Measurements from ENCODE around the gene G0S2.
"Not testable (repeated sequence)": the region's sequence is repeated elsewhere in the genome, so short reads cannot be mapped to it uniquely, and the experiment has no call there.

Gene G0S2

DNA sequence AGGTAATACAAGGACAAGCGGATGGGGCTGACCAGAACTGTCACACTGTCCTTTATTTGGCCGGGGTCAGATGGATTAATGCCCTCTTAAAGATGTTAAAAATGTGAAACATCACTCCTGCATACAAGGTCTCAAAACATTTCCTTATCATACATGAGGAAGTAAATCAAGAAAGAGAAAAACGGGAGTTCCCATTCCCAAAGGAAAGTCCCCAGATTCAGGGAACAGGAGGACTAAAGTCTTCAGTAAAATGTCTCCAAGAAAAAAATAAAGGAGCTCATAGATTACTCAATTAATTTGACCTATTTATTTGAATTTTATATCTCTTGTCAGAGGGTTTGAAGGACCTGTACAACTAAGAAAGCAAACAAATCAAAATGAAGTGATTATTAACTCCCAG lies 16.0 kb downstream of the G0S2 start:
- H3K4me1 Mint-ChIP-seq, result peaks cover 17% of the 10 kb centered on the region
- no peaks in the 10 kb centered on the region for H3K9me3 Mint-ChIP-seq
- H3K36me3 Mint-ChIP-seq, result no peaks in the 10 kb centered on the region
- DNase-seq (ENCODE audit: low spot score in 2 of 2) (no peak), ATAC-seq (no peak)
- H3K27ac Mint-ChIP-seq, result no peak overlapping the region
- H3K4me3 Mint-ChIP-seq, result no peak overlapping the region

DNA sequence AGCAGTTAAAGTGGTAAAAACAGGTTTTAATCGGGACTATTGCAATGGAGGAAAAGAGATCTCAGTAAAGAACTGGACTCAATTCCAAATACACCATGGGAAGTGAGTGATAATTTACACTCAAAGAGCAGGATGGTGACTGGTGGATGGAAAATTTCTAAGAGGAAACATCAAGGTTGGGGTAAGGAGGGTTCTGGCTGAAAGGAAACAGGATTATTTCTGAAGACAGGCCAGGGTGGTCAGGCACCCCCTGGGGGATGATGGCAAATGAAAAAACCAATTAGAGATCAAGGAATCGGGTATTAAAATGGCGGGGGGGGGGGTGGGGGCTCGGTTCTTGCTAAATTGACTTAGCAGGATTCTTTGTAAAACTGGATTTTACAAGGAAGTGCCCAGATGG lies 17.1 kb downstream of the G0S2 start:
- peaks cover 22% of the 10 kb centered on the region for H3K4me1 Mint-ChIP-seq
- no peaks in the 10 kb centered on the region for H3K9me3 Mint-ChIP-seq
- H3K36me3 Mint-ChIP-seq, result no peaks in the 10 kb centered on the region
- DNase-seq (ENCODE audit: low spot score in 2 of 2), result peak in 1 of 2 donors; percentile 34
- no peak overlapping the region for H3K4me3 Mint-ChIP-seq
- no peak for ATAC-seq
- peak overlapping the region; percentile 69 for H3K27ac Mint-ChIP-seq

DNA sequence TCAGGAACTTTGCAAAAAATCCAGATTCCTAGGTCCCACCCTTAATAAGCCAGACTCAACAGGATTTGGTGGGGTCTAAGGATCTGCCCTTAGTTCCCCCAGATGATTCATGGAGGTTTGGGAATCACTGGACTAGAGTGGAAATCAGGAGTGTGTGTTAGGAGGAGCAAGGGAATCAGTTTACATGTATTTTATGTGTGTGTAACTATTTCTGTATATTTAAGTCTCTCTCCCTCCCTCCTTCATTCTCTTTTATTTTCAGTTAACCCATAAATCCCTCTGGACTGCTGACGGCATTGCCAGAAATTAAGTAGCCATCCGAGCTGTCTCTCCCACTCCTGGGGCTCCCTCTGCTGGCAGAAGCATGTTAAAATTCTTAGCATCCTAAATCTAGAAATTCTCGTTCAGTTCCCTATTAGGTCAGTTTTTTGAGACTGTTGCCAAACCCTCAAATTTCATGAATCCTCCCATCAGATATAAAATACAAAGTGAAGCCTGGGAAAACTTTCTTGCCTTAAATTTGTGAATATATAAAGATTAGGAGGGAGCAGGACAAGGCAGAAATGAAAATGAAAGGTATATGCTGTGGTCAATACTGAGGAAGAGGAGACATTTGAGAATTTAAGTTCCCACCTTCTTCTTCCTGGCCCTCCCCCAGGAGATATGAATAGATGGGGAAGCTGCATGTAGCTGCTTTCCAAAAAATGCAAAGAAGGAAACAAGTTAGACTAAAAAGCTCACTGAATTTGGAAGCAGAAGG lies 17.7 kb downstream of the G0S2 start:
- ATAC-seq (peak; percentile 79), DNase-seq (ENCODE audit: low spot score in 2 of 2) (peak; percentile 63 to 84)
- Mint-ChIP-seq H3K4me3 (no peak overlapping the region), H3K9me3 (no peaks in the 10 kb centered on the region), H3K36me3 (no peaks in the 10 kb centered on the region), H3K4me1 (peaks cover 24% of the 10 kb centered on the region), H3K27ac (peak overlapping the region; percentile 69)

DNA sequence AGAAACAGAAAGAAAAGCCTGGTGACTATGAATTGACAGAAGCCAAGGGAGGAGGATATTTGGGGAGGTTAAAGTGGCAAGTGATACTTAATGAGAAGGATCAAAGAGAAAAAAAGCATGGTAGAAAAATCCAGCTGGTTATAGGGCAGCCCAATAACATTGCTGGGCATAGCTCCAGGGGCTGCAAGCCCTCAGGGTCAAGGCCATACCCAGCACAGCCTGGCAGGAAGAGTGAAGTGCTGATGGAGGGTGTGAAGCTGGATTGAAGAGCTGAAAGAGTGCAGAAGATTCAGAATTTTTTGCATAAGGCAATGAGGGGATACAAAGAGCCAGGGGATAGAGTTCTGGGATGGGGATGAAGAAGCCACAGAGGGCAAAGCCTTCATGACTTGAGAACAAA lies 21.5 kb downstream of the G0S2 start:
- Mint-ChIP-seq H3K9me3 (no peaks in the 10 kb centered on the region), H3K4me3 (no peak overlapping the region), H3K27ac (no peak overlapping the region), H3K4me1 (peaks cover 24% of the 10 kb centered on the region), H3K36me3 (no peaks in the 10 kb centered on the region)
- no peak for ATAC-seq
- DNase-seq (ENCODE audit: low spot score in 2 of 2), result peak in 1 of 2 donors; percentile 23

DNA sequence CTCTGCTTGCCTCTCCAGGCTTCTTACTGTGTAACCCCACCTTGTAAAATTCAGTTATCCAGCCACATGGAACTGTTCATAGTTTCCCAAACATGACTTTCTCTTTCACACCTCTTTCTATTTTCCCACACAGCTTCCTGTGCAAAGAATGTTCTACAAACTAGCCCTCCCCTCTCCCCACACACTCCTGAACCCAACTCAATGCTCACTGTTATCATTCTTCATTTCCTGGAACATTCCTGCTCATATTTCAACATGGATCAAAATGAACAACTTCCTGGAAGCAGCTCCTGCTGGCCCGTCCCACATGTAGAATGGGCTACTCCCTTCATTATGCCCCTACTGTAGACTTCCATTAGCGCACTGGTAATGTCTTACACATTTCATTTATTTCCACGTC lies 21.9 kb downstream of the G0S2 start:
- DNase-seq (ENCODE audit: low spot score in 2 of 2) (peak in 1 of 2 donors; percentile 17), ATAC-seq (no peak)
- Mint-ChIP-seq H3K9me3 (no peaks in the 10 kb centered on the region), H3K27ac (no peak overlapping the region), H3K36me3 (no peaks in the 10 kb centered on the region), H3K4me1 (peaks cover 22% of the 10 kb centered on the region), H3K4me3 (no peak overlapping the region)

DNA sequence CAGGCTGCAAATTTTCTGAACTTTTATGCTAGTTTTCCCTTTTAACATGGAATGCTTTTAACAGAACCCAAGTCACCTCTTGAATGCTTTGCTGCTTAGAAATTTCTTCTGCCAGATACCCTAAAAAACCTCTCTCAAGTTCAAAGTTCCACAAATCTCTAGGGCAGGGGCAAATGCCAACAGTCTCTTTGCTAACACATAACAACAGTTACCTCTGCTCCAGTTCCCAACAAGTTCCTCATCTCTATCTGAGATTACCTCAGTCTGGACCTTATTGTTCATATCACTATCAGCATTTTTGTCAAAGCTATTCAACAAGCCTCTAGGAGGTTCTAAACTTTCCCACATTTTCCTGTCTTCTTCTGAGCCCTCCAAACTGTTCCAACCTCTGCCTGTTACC lies 25.5 kb downstream of the G0S2 start:
- not testable (repeated sequence) for H3K9me3 Mint-ChIP-seq; H3K36me3 Mint-ChIP-seq; H3K27ac Mint-ChIP-seq; ATAC-seq; DNase-seq (ENCODE audit: low spot score in 2 of 2); H3K4me3 Mint-ChIP-seq
- peaks cover 23% of the 10 kb centered on the region for H3K4me1 Mint-ChIP-seq

DNA sequence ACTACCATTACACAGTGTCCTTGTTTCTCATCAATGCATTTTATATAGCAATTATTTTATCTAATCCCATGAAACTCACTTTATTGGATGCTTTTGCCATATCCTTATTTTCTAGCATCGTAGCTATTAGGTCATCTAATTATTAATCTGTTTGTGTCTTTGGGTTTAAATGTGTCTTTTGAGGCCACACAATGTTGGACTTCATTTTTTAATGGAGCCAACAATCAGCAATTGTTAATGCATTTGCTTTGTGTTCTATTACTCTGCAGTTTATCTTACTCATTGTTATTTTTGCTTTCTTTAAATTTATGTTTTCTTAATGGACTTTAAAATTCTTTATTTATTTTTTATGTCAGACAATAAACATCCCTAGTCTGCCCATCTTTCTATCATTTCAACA lies 27.6 kb downstream of the G0S2 start:
- Mint-ChIP-seq H3K4me3 (no peak overlapping the region), H3K27ac (no peak overlapping the region), H3K9me3 (no peaks in the 10 kb centered on the region), H3K4me1 (peaks cover 10% of the 10 kb centered on the region), H3K36me3 (no peaks in the 10 kb centered on the region)
- DNase-seq (ENCODE audit: low spot score in 2 of 2) (no peak), ATAC-seq (no peak)

DNA sequence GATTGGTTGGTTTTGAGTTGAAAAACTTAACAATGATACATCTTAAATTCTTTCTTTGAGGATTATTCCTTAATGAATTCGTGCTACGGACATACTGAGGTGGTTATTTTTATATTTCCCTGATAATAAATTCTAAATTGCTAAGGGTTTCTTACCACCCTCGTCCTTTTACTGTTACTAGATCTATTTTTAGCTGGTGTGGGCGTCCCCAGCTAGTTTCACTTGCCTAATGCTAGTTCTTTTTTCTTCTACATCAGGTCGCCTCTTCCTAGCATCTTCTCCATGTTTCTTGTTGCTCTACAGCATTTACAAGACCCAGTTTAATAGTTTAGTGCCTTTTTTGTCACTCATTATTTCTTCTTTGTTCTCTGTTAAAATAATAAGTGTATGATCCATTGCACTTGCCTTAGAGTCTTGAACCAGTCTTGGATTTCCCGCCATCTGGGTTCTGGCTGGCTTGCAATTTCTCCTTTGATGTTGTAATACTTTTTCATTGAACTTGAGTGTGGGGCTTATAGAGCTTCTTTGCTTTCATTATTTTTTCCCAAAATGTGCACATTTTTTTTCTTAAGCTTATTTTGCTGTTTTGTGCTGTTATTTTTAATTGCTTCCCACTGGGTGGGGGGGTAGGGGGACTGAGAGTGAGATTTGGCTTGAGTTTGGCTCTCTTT lies 28.8 kb downstream of the G0S2 start:
- Mint-ChIP-seq H3K4me1 (peaks cover 10% of the 10 kb centered on the region), H3K27ac (peak overlapping the region; percentile 30), H3K9me3 (no peaks in the 10 kb centered on the region), H3K36me3 (no peaks in the 10 kb centered on the region), H3K4me3 (peak overlapping the region; percentile 29)
- DNase-seq (ENCODE audit: low spot score in 2 of 2) (no peak), ATAC-seq (no peak)

DNA sequence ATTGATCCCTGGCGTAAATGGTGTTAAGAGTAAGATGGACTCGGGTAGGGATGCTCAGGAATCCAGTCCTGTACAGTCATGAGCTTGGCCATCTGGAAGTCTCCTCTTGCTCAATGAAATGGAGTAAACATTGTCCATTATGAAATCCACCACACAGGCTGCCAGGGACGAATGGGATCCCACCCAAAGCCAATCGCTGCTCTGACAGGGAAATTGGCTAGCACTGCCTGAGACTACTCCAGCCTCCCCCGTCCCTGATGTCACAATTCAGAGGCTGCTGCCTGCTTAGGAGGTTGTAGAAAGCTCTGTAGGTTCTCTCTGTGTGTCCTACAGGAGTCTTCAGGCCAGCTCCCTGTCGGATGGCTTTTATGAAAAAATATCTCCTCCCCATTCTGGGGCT lies 29.4 kb downstream of the G0S2 start, which contains the start of gene HSD11B1:
Gene HSD11B1 (plus strand): TSS at position 263 of the 400 bp plus-strand sequence. CDS start 97 bp downstream, at position 360.
- peak within 1 kb of the TSS; percentile 29 for H3K4me3 Mint-ChIP-seq
- no peaks in the 10 kb centered on the region for H3K36me3 Mint-ChIP-seq
- H3K27ac Mint-ChIP-seq, result peak within 1 kb of the TSS; percentile 30
- no peak for DNase-seq (ENCODE audit: low spot score in 2 of 2)
- H3K4me1 Mint-ChIP-seq, result peaks cover 11% of the 10 kb centered on the region
- no peak for ATAC-seq
- H3K9me3 Mint-ChIP-seq, result no peaks in the 10 kb centered on the region

DNA sequence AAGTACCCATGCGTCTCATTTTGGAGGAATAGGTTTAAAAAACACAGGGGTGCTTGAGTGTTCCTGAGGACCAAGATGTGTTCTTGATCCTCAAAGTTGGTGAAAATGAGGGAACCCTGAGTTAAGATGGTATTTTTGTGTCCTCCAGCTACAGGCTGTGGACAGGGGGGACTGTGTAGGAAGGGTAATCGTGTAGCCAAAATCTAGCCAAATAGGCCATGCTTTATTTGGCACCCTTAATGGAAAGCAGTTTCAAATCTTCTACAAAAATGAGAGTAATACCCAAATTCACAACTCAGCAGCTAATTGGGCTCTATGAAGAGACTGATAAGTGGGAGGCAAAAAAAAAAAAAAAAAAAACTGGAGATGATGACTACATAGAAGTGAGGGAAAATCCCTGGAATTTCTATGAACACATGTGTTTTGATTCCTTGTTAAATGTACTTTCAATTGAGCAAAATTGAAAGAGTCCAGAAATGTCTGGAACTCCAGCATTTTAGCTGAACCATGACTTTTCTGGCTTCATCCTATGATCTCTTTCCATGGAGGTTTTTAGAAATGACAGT lies 29.9 kb downstream of the G0S2 start:
- H3K9me3 Mint-ChIP-seq, result no peaks in the 10 kb centered on the region
- peaks cover 17% of the 10 kb centered on the region for H3K4me1 Mint-ChIP-seq
- H3K36me3 Mint-ChIP-seq, result no peaks in the 10 kb centered on the region
- ATAC-seq (no peak), DNase-seq (ENCODE audit: low spot score in 2 of 2) (peak in 1 of 2 donors; percentile 30)
- peak overlapping the region; percentile 29 for H3K4me3 Mint-ChIP-seq
- H3K27ac Mint-ChIP-seq, result no peak overlapping the region

DNA sequence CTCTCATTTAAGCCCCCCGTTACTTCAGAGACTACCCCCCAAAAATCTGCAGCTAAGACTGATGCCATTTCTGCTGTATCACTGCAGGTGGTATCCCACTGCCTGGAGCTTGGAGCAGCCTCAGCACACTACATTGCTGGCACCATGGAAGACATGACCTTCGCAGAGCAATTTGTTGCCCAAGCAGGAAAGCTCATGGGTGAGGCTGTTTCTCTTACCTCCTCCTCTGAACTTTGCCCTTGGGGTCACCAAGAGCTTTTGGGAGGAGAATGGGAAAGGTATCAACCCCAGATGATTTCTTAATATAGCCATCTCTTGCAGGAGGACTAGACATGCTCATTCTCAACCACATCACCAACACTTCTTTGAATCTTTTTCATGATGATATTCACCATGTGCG lies 31.4 kb downstream of the G0S2 start:
- Mint-ChIP-seq H3K4me3 (no peak overlapping the region), H3K9me3 (no peaks in the 10 kb centered on the region), H3K36me3 (no peaks in the 10 kb centered on the region), H3K27ac (no peak overlapping the region), H3K4me1 (peaks cover 22% of the 10 kb centered on the region)
- DNase-seq (ENCODE audit: low spot score in 2 of 2) (no peak), ATAC-seq (no peak)

DNA sequence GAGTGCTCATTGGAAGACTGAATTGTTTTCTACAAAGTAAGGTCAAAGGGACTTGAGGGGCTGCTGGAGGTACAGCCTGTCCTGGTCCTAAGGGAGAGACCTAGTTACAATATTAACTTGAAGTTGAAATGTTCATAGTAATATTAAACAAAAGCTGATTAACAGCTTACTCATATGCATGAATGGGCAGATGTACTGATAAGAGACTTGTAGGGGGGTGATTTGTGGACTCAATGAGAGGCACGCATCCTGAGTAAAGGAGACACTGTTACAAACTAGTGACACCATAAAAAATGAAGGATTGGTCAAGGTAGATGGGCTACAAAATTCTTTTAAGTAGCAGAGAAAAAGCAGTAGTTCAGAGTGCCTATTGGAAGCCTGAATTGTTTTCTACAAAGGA lies 32.1 kb downstream of the G0S2 start:
- no peak for DNase-seq (ENCODE audit: low spot score in 2 of 2)
- Mint-ChIP-seq H3K4me1 (peaks cover 22% of the 10 kb centered on the region), H3K9me3 (no peaks in the 10 kb centered on the region), H3K36me3 (no peaks in the 10 kb centered on the region), H3K4me3 (no peak overlapping the region), H3K27ac (no peak overlapping the region)
- no peak for ATAC-seq

DNA sequence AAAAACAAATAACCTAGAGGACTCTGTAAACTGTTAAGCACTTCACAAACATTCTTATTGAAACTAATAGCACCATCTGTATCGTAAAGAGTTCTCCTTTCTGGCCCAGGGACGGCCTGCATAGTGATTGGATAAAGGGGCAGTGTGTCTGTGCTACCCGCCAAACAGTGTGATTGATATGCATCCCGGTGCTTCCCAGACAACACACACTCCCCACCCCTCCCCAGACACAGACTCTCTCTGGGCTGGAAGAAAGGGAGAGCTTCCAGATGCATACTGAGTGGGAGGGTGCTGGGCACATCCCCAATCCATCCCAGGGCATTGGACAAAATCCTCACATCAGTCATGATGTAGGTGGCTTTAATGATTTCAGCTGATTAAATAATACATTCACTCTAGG lies 33.1 kb downstream of the G0S2 start:
- H3K36me3 Mint-ChIP-seq, result no peaks in the 10 kb centered on the region
- peaks cover 21% of the 10 kb centered on the region for H3K4me1 Mint-ChIP-seq
- H3K27ac Mint-ChIP-seq, result no peak overlapping the region
- DNase-seq (ENCODE audit: low spot score in 2 of 2), result no peak
- no peaks in the 10 kb centered on the region for H3K9me3 Mint-ChIP-seq
- ATAC-seq, result no peak
- H3K4me3 Mint-ChIP-seq, result no peak overlapping the region

DNA sequence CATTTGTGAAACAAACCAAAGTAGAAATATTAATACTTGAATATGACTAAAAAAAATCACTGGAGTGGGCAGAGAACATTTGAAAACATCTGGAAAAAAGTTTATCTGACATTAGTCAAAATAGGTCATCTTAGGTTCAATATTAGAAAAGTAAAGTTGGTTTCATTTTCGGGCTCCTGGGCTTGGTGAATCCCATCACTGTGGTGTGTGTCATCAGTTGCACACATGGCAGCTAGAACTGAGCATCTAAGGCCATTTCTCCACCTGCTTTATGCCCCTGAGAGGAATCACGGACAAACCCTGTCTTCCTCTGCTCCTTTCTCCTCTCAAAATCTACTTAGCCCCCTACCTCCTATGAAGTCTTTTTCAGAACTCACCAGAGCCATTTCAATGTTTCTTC lies 34.9 kb downstream of the G0S2 start:
- Mint-ChIP-seq H3K36me3 (no peaks in the 10 kb centered on the region), H3K27ac (no peak overlapping the region), H3K4me3 (no peak overlapping the region), H3K9me3 (no peaks in the 10 kb centered on the region), H3K4me1 (peaks cover 18% of the 10 kb centered on the region)
- ATAC-seq (peak; percentile 78), DNase-seq (ENCODE audit: low spot score in 2 of 2) (no peak)

DNA sequence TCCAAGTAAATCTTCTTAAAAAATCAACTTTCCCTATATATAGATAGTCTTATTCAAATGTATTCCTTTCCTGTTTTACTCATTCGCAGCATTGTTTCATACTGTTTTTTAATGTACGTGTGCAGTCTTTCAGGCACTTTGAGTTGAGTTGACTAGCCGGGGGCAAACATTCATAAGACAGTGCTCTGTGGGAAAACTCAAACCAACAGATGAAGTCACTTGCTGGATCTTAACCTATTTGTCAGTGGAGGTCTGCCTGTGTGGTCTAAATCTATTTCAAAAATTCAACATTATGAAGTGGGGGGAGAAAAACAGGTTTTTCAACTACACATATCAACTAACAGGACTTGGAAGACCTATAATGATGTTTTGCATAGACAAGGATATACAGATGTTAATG lies 35.6 kb downstream of the G0S2 start:
- Mint-ChIP-seq H3K36me3 (no peaks in the 10 kb centered on the region), H3K4me3 (no peak overlapping the region), H3K9me3 (no peaks in the 10 kb centered on the region), H3K27ac (no peak overlapping the region), H3K4me1 (peaks cover 18% of the 10 kb centered on the region)
- DNase-seq (ENCODE audit: low spot score in 2 of 2) (no peak), ATAC-seq (no peak)

DNA sequence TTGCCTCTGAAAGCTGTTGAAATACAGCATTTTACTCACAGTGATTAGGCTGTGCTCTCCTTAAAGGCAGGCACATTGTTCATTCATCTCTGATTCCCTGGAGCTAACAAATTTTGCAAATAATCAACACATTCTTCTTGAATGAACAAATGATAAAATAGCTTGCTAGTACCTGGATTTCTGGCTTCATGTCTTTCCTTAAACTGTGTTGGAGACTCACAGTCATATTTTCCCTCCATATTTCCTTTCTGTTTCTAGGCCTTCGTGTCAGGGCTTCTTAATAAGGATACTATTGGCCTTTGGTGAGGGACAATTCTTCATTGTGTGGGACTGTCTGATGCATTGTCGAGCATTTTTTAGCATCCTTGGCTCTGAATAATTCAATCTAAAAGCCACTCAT lies 39.1 kb downstream of the G0S2 start:
- DNase-seq (ENCODE audit: low spot score in 2 of 2) (no peak), ATAC-seq (no peak)
- Mint-ChIP-seq H3K4me1 (peaks cover 18% of the 10 kb centered on the region), H3K4me3 (no peak overlapping the region), H3K9me3 (no peaks in the 10 kb centered on the region), H3K36me3 (no peaks in the 10 kb centered on the region), H3K27ac (no peak overlapping the region)
